ENCODE results near the gene ATP5MK.

ATP5MK gene

GRCh38 chr10:103353281-103353680, 43.0 kb downstream of the ATP5MK start (continued):
- no peak for TF ChIP-seq ZBTB1 (tag by site-specific recombination; IDR thresholded peaks at IDR 0.05)
- no peak for TF ChIP-seq ZNF354C (tag by site-specific recombination; IDR thresholded peaks at IDR 0.05; ENCODE audit: borderline replicate concordance, low read depth)

GRCh38 chr10:103350517-103351260, 45.6 kb downstream of the ATP5MK start, which contains the start of gene PCGF6:
TSS of gene PCGF6 (minus strand) at chr10:103351140. CDS start at chr10:103351066, 74 bp downstream.
- Histone ChIP-seq H3K36me3 (ENCODE audit: control insufficient read depth in 2 of 2, insufficient read depth in 1 of 2, low read length in 2 of 2) (peaks cover 30 to 34% of the 10 kb centered on the region in 2 experiments), H3K9me3 (ENCODE audit: control insufficient read depth, insufficient read depth, low read depth, low read length) (no peaks in the 10 kb centered on the region), H3K4me1 (ENCODE audit: control insufficient read depth, insufficient read depth, low read length) (no peaks in the 10 kb centered on the region), H3K27ac (ENCODE audit: extremely low read depth, low read depth, low read length) (peak within 1 kb of the TSS; percentile 90), H3K4me3 (ENCODE audit: low read depth, low read length) (peak within 1 kb of the TSS; percentile 70)
- CTCF ChIA-PET, result interaction anchor here (0.5 to 1.5 kb wide), 3 partner anchors 17 to 135 kb away, joined by 3 to 5 read pairs (median 5); no protein-coding TSS in a partner anchor
- POLR2A ChIA-PET, result interaction anchor here (0.6 to 2.3 kb wide), 9 partner anchors 9 to 306 kb away, joined by 3 to 21 read pairs (median 4); partner anchors contain the start of genes ATP5MK, PDCD11 and TAF5
- TF ChIP-seq ZEB2 (tag by site-specific recombination; IDR thresholded peaks at IDR 0.05) (peak; percentile 67), ZNF792 (tag by site-specific recombination; IDR thresholded peaks at IDR 0.05) (no peak), SALL2 (tag by site-specific recombination; IDR thresholded peaks at IDR 0.05; ENCODE audit: borderline replicate concordance) (no peak), BCL11A (tag by site-specific recombination; IDR thresholded peaks at IDR 0.05; ENCODE audit: low read depth) (no peak), ZBTB20 (tag by site-specific recombination; IDR thresholded peaks at IDR 0.05) (peak; percentile 77), HOXC10 (CRISPR knock-in tag; IDR thresholded peaks at IDR 0.05) (no peak), ZNF843 (tag by site-specific recombination; IDR thresholded peaks at IDR 0.05) (0 out of 2 replicates have a peak, but pooled peaks have one; percentile 11), ZNF660 (tag by site-specific recombination; IDR thresholded peaks at IDR 0.05) (0 out of 2 replicates have a peak, but pooled peaks have one; percentile 18), BCL6B (tag by site-specific recombination; IDR thresholded peaks at IDR 0.05) (no peak), ZFP37 (tag by site-specific recombination; IDR thresholded peaks at IDR 0.05) (peak; percentile 58; the same call in 1 of the 2 replicates), MZF1 (tag by site-specific recombination; IDR thresholded peaks at IDR 0.05; ENCODE audit: borderline replicate concordance) (no peak), ZFHX2 (tag by site-specific recombination; conservative IDR thresholded peaks at IDR 0.05) (peak; percentile 92), ZBTB17 (tag by site-specific recombination; IDR thresholded peaks at IDR 0.05) (peak; percentile 57; the same call in 1 of the 2 replicates), ZNF280C (tag by site-specific recombination; IDR thresholded peaks at IDR 0.05) (no peak), ZNF202 (tag by site-specific recombination; IDR thresholded peaks at IDR 0.05; ENCODE audit: borderline replicate concordance) (no peak), ZNF664 (tag by site-specific recombination; IDR thresholded peaks at IDR 0.05) (no peak), ZBTB44 (tag by site-specific recombination; IDR thresholded peaks at IDR 0.05) (peak; percentile 68; the same call in 1 of the 2 replicates), ZNF76 (tag by site-specific recombination; IDR thresholded peaks at IDR 0.05; ENCODE audit: borderline replicate concordance, low read depth) (peak; percentile 80), ZNF600 (tag by site-specific recombination; IDR thresholded peaks at IDR 0.05) (peak; percentile 70; the same call in 1 of the 2 replicates), ZNF571 (tag by site-specific recombination; IDR thresholded peaks at IDR 0.05) (no peak), KLF10 (tag by site-specific recombination; IDR thresholded peaks at IDR 0.05) (0 out of 2 replicates have a peak, but pooled peaks have one; percentile 50), ZNF692 (tag by site-specific recombination; IDR thresholded peaks at IDR 0.05) (peak; percentile 46), ZBTB10 (tag by site-specific recombination; IDR thresholded peaks at IDR 0.05) (peak; percentile 59; the same call in 1 of the 2 replicates)

Measured in HEK293 (cell line).